A549 (cell line): ENCODE measurements around the gene RIPK4. TPM values are rescaled to one million over a fixed set of nuclear protein-coding genes. Genes with fewer than 3 reads are reported as not detected.

ENCODE experiments used
- ATAC-seq, 2 experiments: fragments of 200-7000 bp in 1 of 2; fragments of >200 bp in 1 of 2; cut with Nextera tagmentation in 1 of 2; cut with Tn5 transposase in 1 of 2; 3 replicates each; pipeline versions ENCODE4 v1.8.0 to v1.9.1; 2018 to 2020; ENCODE audit warnings: mild to moderate bottlenecking in 1 of 2, moderate library complexity in 1 of 2
- CTCF ChIA-PET: fragments of 300-600 bp; sonication (Branson Sonifier 250); formaldehyde crosslinking; extraction: SDS; loops from one replicate; lab custom pipeline; 2021; ENCODE audit warnings: antibody characterized with exemption, inconsistent platforms; lab: Yijun Ruan, JAX
- POLR2A ChIA-PET: fragments of 350-600 bp; formaldehyde crosslinking; extraction: SDS; loops from one replicate; lab custom pipeline; 2021; ENCODE audit warnings: antibody characterized with exemption, inconsistent platforms; lab: Yijun Ruan, JAX
- DNase-seq, 2 experiments: peaks; one replicate each; pipeline versions ENCODE4 v3.0.0 to v3.0.0-alpha.2; 2011 to 2016; ENCODE audit warnings: low read depth in 1 of 2, low spot score in 1 of 2
- FAIRE-seq: peaks from 2 replicates; lab custom pipeline; 2011; peaks lifted over from hg19 to GRCh38; lab: Jason Lieb, UNC
- H3K27ac ChIP-seq, 2 experiments: fragments of >200 bp; sonication (Bioruptor Twin); formaldehyde crosslinking; 3 replicates each; pipeline ENCODE4 v1.5.1; 2016 to 2017
- H3K4me1 ChIP-seq: fragments of >200 bp; sonication (Bioruptor Twin); formaldehyde crosslinking; 3 replicates; pipeline ENCODE4 v1.6.1; 2016
- H3K4me2 ChIP-seq: fragments of >200 bp; sonication (Bioruptor Twin); formaldehyde crosslinking; 3 replicates; pipeline ENCODE4 v1.6.1; 2016
- H3K4me3 ChIP-seq: fragments of >200 bp; sonication (Bioruptor Twin); formaldehyde crosslinking; 3 replicates; pipeline ENCODE4 v1.5.1; 2016
- H3K9me3 ChIP-seq: fragments of >200 bp; sonication (Bioruptor Twin); formaldehyde crosslinking; 3 replicates; pipeline ENCODE4 v1.6.1; 2016
- ATOH8 ChIP-seq: fragments of 250-450 bp; sonication (Bioruptor Pico); IDR thresholded peaks from 2 replicates; pipeline ENCODE4 v1.5.0; 2020; ENCODE audit warnings: low read depth, mild to moderate bottlenecking, moderate library complexity
- BHLHE40 ChIP-seq: IDR thresholded peaks from 2 replicates; pipeline ENCODE4 v1.6.1; 2012; ENCODE audit warnings: low read depth, low read length, inconsistent platforms
- CBX8 ChIP-seq: fragments of 200-600 bp; sonication (generic); IDR thresholded peaks from 2 replicates; pipeline ENCODE4 v1.6.1; 2016
- CTCF ChIP-seq: fragments of >200 bp; sonication (Bioruptor Twin); formaldehyde crosslinking; IDR thresholded peaks from 3 replicates; pipeline ENCODE4 v1.5.1; 2016
- E2F6 ChIP-seq: IDR thresholded peaks from 2 replicates; pipeline ENCODE4 v1.6.1; 2012; ENCODE audit warnings: low read depth, borderline replicate concordance
- JUN ChIP-seq, 2 experiments: fragments of >200 bp; sonication (Bioruptor Twin); formaldehyde crosslinking; IDR thresholded peaks; 2 replicates in 1 of 2; 3 replicates in 1 of 2; pipeline ENCODE4 v1.6.1; 2016 to 2017
- MAFK ChIP-seq: fragments of 450-650 bp; IDR thresholded peaks from 2 replicates; pipeline ENCODE4 v1.6.1; 2014; ENCODE audit not compliant: partially characterized antibody
- MAX ChIP-seq: IDR thresholded peaks from 2 replicates; pipeline ENCODE4 v1.6.1; 2012
- RAD21 ChIP-seq, 2 experiments: fragments of >200 bp in 1 of 2; sonication (Bioruptor Twin) in 1 of 2; formaldehyde crosslinking in 1 of 2; IDR thresholded peaks in 1 of 2; conservative IDR thresholded peaks in 1 of 2; 2 replicates in 1 of 2; 3 replicates in 1 of 2; pipeline ENCODE4 v1.6.1; 2012 to 2018; ENCODE audit warnings: inconsistent platforms in 1 of 2
- RCOR1 ChIP-seq: fragments of 150-350 bp; IDR thresholded peaks from 2 replicates; pipeline ENCODE4 v1.6.1; 2014; ENCODE audit warnings: antibody characterized with exemption, low read length, low read depth
- REST ChIP-seq: fragments of 200-600 bp; sonication (generic); IDR thresholded peaks from 2 replicates; pipeline ENCODE4 v1.6.1; 2016; ENCODE audit warnings: antibody characterized with exemption, mild to moderate bottlenecking, moderate library complexity
- RFX5 ChIP-seq: fragments of 450-650 bp; IDR thresholded peaks from 2 replicates; pipeline ENCODE4 v1.7.1; 2014; ENCODE audit warnings: antibody characterized with exemption, mild to moderate bottlenecking, moderate library complexity
- RNF2 ChIP-seq: fragments of 200-600 bp; sonication (generic); IDR thresholded peaks from 2 replicates; pipeline ENCODE4 v1.6.1; 2016; ENCODE audit warnings: low read depth, mild to moderate bottlenecking, antibody characterized with exemption, moderate library complexity, borderline replicate concordance
- TP53 ChIP-seq: fragments of 250-450 bp; sonication (Bioruptor Pico); IDR thresholded peaks from 2 replicates; pipeline ENCODE4 v1.5.0; 2021; ENCODE audit warnings: mild to moderate bottlenecking, moderate library complexity
- WGBS: methylation state at CpG from one replicate; pipeline ENCODE4 v1.1.6; 2017; ENCODE audit errors: missing lambda C conversion rate; 5-methylcytosine and 5-hydroxymethylcytosine counted together
- polyA plus RNA-seq, 4 experiments: library from polyadenylated mRNA; depleted of rRNA in 3 of 4; stranded (reverse); fragments of >200 nt; fragmentation: RNase III in 1 of 4; extraction: RNeasy Plus Mini Kit Qiagen cat#74134 plus additional on column Dnase treatment in 1 of 4; gene quantifications; 2 replicates in 3 of 4; 3 replicates in 1 of 4; pipeline ENCODE4 v1.2.3, GENCODE V29; 2011 to 2017

RIPK4 gene
- polyA plus RNA-seq, 2 of the 4 experiments (the other 2 are of a cell fraction): 3.0 to 5.7 TPM

- Histone ChIP-seq H3K27ac (peak overlapping the region; percentile 74 to 92), H3K4me2 (peak overlapping the region; percentile 99), H3K9me3 (no peaks in the 10 kb centered on the region), H3K4me1 (peaks cover 45% of the 10 kb centered on the region), H3K4me3 (peak overlapping the region; percentile 92)
- FAIRE-seq (no peak), DNase-seq (no peak), ATAC-seq (peak in 1 of 2 experiments; percentile 5; a peak in 2 of 6 replicates)
- CTCF ChIA-PET: interaction anchor here (0.6 to 14.3 kb wide), 6 partner anchors 10 to 152 kb away, joined by 3 to 172 read pairs (median 3); no protein-coding TSS in a partner anchor
- POLR2A ChIA-PET: interaction anchor here (1.4 to 3.9 kb wide), 2 partner anchors 12 to 87 kb away, joined by 3 to 36 read pairs; no protein-coding TSS in a partner anchor
- peak; percentile 35; the same call in 1 of the 2 replicates for TF ChIP-seq E2F6
- TF ChIP-seq TP53: no peak
- no peak for TF ChIP-seq RCOR1
- no peak for TF ChIP-seq RAD21 (conservative IDR thresholded peaks at IDR 0.05 in 1 of 2, IDR thresholded peaks at IDR 0.05 in 1 of 2)
- TF ChIP-seq CTCF: no peak
- no peak for TF ChIP-seq JUN (IDR thresholded peaks at IDR 0.05)
- WGBS: 47% methylated on average over 18 of the region's 88 CpGs
Measured at GRCh38 chr21:41765973-41766882, 624 bp downstream of the RIPK4 start.

- ATAC-seq (no peak), DNase-seq (no peak)
- peaks cover 53% of the 10 kb centered on the region for H3K4me1 ChIP-seq
- POLR2A ChIA-PET: interaction anchor here (1.4 to 3.9 kb wide), 2 partner anchors 86 to 152 kb away, joined by 4 to 36 read pairs; no protein-coding TSS in a partner anchor
- H3K4me3 ChIP-seq: peak overlapping the region; percentile 92
- CTCF ChIA-PET: interaction anchor here (0.6 to 14.3 kb wide), 8 partner anchors 9 to 151 kb away, joined by 3 to 172 read pairs (median 4); no protein-coding TSS in a partner anchor
- H3K27ac ChIP-seq: peak overlapping the region; percentile 74 to 92
- peak overlapping the region; percentile 99 for H3K4me2 ChIP-seq
- H3K9me3 ChIP-seq: no peaks in the 10 kb centered on the region
- no peak for TF ChIP-seq RFX5
- TF ChIP-seq CBX8: no peak
- no peak for TF ChIP-seq MAX
- TF ChIP-seq E2F6: no peak
- TF ChIP-seq BHLHE40: no peak
- TF ChIP-seq MAFK: no peak
- TF ChIP-seq ATOH8 (CRISPR knock-in tag): no peak
- no peak for TF ChIP-seq REST
- no peak for TF ChIP-seq RNF2
- TF ChIP-seq, all 56 proteins: peak for 0
- FAIRE-seq: no peak
- WGBS: 39% methylated on average over 8 of the region's 11 CpGs
Measured at GRCh38 chr21:41765420-41765821, 1.4 kb downstream of the RIPK4 start.
